Measurements from ENCODE around the gene KLF3.

KLF3 gene

DNA sequence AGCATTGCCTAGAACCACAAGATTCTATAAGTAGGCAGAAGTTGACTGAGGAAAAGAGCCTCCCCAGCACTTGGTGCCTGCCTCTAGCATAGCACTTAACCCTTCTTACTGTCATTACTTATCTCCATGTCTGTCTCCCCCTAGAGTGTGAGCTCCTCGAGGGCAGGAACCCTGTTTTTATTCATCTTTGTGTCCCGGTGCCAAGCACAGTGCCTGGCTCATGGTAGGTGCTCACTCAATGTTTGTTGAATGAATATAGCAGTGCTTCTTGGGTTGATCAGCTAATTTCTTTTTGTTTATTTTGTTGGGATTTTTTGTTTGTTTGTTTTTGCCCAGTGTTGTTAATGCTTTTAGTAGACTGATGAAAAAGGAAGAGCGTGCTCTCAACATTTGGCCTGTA lies 30.3 kb downstream of the KLF3 start:
- no peak for DNase-seq (ENCODE audit: low read depth, low spot score)

DNA sequence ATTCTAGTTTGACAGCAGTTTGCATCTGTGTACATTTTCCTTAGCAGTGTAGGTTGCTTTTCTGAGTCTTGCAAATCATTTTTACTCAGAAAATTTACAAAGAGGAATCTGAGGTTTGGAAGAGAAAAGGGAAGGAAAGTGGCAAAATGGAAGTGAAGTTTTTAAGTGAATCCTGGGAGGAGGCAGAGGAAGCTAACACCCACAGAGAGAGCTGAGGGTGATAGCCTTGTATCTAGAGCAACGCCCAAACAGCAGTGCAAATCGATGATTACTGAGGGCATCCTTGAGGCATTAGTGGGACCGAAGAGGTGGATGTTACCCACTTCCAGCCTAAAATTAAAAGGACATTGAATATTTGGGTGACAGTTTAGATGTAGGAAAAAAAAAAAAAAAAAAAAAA lies 31.8 kb downstream of the KLF3 start:
- DNase-seq (ENCODE audit: low read depth, low spot score) = no peak

DNA sequence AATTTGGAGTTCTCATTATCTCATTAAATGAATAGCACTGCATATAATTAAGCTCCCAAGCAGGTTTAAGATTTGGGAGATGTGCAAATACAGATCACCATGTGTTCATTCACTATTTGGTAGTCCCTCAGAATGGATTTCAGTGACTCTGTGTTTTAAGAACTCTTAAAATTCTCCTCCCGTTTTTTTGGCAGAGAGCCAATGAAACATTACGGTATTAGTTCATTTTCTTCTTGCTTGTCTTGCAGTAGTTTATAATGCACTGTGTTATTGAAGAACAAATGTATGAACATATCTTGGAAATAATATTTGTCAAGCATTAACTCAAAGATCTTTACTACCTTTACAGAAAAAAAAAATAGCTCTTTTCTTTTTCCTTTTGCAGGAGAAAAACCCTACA lies 32.7 kb downstream of the KLF3 start:
- DNase-seq (ENCODE audit: low read depth, low spot score) = no peak

DNA sequence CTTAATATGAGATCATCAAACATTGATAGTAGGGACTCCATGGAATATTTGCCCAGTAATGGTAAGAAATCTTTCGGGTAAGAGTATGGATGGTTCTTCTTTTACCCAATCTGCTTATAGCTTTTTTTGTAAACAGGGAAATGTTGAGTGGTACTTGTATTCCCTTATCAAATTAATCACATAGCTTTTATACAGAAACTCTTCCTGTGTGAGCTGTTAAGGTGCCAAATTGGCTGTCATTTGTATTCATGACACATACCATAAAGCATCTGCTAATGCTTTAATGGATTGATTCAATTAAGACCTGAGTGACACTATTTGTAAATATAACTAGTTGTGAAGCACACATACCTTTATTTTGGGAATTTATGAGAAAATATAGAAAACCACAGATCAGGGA lies 34.2 kb downstream of the KLF3 start:
- no peak for DNase-seq (ENCODE audit: low read depth, low spot score)

DNA sequence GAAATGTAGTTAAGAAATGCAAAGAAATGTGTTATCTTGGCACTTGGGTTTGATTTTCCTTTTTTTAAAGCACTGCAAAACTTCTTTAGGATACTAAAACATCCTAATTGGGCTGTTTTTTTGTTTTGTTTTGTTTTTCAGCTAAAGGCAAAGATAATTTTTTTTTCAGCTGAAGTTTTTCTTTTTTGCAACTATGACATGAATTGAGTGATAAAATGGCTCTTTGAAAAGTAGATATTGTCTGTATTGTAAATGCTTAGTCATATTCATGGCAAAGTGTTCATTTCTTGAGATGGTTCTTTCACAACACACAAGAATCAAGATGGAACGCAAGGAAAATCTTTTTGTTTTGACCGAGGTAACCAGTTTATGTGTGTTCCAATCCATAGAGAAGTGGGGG lies 35.1 kb downstream of the KLF3 start:
- DNase-seq (ENCODE audit: low read depth, low spot score) = no peak

DNA sequence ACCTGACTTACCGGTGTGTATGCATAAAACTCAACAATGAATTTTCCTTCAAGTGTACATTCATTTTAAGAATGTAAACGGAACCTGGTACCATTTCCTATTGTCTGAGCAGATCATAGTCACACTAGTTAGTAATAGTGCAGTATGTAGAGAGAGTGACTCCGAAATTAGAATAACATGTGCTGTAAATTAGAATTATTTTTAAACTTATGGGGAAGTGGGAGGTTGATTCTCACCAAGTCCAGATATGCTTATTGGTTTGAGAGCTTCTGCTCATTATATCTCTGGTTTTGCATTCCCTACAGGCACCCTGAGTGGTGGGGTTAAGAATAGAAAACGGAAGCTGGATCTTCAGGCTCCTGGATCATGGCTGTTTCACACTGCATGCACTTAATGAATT lies 39.6 kb downstream of the KLF3 start:
- DNase-seq (ENCODE audit: low read depth, low spot score) = no peak

DNA sequence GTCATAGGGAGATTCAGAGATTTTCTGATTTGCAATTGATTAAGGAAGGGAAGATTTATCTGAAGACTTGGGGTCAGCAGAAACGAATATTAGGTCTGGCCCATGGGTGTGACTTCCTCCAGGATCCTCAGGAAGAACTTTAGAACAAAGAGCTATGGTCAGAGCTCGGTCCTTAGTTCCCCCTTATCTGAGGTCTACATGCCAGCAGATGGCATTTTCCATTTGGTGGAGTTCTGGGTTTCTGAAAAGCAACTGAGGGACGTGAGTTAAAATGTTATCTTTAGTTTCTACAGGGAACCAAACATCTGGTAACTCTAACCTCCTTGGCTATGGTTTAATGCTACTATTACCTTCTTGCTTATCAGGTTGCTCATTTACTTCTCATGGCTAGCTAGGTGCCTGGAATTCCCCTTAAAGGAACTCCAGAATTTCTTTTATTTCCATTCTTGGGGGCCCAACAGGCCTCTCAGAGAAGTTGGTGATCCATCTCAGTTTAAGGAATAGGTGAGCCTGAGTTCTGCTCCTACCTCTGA lies 40.7 kb downstream of the KLF3 start:
- DNase-seq (ENCODE audit: low read depth, low spot score) = no peak

DNA sequence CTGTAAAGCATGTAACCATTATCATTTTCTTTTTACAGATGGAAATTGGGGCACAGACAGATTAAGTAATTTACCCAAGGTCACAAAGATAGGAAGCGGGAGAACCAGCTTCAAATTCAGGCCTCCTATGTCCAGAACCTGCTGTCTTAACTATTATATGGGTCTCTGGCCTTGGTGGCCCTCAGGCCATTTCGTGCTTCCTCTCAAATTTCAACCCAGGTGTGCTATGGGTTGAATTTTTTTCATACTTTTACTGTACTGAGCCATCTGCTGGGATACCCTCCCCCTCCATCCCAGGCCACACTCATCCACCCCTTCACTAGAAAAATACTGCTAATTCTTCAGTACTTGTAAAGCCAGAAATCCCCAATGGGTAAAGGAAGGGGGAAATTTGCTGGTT lies 42.3 kb downstream of the KLF3 start:
- DNase-seq (ENCODE audit: low read depth, low spot score) = no peak

DNA sequence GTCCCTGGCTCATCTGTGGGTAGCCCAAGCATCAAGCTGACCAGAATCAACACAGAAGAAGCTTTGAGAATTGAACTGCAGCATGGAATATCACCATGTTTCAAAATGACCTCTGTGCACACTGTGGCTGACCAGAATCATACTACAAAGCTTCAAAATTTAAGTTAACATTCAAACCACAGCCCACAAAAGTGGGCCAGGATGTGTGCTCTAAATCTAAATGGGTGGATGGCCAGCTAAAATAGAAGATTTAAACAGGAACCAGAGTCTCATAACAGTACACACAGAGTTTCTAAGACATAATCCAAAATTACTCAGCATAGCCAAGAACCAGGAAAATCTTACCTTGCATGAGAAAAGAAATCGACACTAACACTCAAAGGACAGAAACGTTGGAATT lies 46.1 kb downstream of the KLF3 start:
- DNase-seq (ENCODE audit: low read depth, low spot score) = no peak

DNA sequence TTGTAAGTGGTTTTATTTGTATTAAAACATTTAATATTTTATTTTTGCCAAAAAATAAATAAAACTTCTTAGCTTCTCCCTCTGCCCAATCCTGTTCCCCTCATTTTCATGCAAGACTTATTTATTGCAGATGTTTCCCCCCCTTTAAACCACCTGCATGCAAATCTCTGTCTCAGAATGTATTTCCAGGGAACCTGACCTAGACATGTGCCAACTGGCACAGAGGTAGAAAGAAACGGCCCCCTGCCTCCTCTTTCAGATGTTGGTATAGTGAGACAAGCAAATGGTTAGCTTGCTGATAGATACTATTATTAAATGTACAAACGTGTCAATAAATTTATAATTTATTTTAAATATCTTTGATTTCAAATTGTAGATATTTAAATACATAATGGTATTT lies 47.1 kb downstream of the KLF3 start:
- DNase-seq (ENCODE audit: low read depth, low spot score) = no peak

DNA sequence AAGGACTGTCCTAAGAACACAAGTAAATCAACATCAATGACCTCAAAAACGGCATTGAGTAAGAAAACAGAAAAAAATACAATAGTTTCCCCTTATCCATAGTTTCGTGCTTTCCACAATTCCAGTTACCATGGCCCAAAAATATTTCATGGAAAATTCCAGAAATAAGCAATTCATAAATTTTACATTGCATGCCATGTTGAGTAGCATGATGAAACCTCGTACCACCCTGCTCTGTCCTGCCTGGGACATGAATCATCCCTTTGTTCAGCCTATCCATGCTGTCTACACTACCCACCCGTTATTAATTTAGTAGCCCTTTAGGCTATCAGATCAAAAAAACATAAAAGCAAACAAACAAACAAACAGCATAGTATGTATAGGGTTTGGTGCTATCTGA lies 51.1 kb downstream of the KLF3 start:
- no peak for DNase-seq (ENCODE audit: low read depth, low spot score)

DNA sequence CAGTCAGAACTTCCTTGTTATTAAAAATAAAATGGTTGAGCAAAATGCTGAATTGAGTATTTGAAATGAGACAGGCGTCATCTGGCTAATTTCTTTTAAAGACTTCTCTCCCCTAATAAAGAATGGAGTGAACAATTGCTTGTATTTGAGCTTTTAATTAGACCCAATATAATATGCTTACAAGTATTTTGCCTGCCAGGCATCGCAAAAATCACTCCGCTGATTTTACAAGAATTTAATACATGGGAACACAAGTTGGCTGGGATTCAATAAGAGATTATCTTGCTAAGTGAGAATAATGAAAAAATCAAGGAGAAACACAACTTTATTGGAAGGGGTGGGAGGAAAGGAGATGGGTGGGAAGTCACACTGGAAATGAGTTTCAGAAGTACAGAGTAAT lies 52.3 kb downstream of the KLF3 start:
- DNase-seq (ENCODE audit: low read depth, low spot score) = no peak

DNA sequence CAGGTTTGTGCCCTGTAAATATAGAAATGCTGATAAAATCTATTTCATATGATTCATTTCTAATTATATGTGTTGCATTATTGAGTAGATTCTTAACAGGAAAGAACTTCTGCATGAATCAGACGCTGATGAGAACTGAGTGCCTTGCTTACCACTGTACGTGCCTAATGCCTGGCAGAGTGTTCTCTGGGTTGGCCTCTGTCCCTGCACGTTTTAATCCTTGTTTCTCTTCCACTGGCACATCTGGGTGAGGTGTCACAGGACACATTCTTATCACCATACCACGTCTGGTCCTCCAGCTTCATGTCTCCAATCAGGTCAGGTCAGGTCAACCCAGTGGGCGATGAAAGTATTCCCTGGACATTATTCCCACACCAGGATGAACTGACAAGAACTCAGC lies 53.6 kb downstream of the KLF3 start:
- no peak for DNase-seq (ENCODE audit: low read depth, low spot score)

DNA sequence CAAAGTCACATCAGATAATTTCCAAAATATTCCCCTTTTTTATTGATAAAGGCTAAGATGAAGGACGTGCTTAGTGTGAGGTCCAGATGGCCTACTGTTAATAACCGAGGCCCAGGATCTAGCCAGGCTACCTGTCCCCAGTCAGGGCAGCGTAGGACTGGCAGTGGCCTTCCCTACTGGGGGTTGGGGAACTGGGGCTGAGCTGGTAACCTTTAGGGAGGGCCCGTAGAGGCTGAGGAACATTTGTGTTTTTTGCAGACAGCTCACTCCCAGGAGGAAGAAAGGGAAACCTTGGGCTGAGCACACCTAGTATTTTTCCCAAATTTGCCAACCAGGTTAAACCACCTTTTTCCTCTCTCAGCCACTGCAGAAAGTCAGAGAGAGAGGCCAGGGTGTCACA lies 59.1 kb downstream of the KLF3 start:
- DNase-seq (ENCODE audit: low read depth, low spot score) = no peak

DNA sequence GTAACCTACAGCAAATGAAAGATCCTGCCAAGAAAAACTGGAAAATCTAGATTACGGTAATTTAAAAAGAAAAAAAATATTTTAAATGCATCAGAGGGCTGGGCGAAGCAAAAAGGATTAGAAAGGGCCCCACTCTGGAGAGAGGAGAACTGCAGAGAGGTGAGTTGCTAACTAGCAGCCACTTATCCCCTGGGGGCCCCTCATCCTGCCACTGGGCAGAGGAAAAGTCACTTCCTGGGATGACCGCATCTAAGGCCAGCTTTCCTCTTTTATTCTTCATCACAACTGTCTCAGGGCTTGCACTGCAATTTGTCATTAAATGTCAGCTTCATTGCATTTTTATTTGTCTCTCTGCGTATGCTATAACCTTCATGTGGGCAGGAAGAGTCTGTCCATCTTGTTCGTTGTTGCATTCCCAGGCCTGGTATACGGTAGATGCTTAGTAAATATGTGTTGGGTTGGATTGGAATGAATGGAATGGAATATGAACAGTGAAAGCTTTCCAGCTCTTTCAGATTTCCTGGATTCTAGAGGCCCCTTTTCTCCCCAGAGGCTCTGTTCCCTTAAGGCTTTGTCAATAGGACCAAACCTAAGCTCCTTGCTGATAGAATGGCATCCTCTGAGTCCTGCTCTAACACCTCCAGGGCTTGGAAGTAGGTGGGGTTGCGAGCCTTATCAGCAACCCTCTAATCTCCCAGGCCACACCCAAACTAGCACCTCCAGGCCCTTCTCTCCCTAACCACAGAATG lies 59.9 kb downstream of the KLF3 start:
- no peak for DNase-seq (ENCODE audit: low read depth, low spot score)

DNA sequence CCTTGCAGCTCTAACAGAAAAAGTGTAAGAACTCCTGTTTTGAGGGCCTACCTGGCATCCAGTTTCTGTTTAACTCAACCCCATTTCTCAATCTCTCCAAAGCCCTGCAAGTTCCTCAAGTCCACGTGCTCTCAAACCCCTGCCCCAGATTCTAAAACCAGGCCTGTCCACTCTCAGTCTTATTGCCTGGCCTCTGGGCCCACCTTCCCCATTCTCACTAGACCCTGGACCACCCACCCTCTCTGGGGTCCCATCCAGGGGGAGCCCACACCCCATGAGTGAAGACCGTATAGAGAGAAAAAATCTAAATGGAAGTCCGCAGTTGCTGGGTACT lies 60.4 kb downstream of the KLF3 start:
- no peak for DNase-seq (ENCODE audit: low read depth, low spot score)

DNA sequence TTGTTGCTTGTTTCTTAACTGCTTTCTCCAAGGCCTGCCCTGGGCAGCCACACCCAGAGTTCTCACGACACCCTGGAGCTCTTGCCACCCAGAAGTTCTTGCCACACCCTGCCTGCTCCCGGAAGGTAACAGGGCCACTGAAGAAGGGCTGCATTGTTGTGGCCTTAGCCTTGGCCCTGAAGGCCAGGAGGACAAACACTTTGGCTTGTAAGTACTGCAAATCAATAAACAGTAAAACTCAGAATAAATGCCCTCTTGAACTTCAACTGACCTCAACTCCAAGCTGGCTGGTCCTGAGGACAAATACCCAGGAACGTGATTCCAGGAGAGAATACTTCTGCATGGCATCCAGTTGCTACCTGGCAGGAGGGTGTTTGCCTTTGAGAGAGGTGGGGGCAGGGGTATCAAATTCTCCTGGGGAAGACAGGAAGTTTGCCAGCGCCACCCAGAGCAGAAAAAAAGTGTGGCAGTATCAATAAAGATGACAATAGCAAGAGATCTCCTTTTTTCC lies 64.7 kb downstream of the KLF3 start:
- no peak for DNase-seq (ENCODE audit: low read depth, low spot score)

DNA sequence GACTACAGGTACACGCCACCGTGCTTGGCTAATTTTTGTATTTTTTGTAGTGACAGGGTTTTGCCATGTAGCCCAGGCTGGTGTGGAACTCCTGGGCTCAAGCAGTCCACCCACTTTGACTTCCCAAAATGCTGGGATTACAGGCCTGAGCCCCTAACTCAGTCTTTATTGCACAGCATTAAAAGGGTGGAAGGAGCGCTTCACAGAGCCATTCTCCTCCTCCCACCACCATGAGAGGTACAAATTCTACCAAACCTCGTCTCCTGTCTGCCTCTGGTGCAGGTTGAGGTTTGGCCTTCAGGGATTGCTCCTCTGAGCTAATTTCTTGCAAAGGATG lies 66.5 kb downstream of the KLF3 start:
- no peak for DNase-seq (ENCODE audit: low read depth, low spot score)

DNA sequence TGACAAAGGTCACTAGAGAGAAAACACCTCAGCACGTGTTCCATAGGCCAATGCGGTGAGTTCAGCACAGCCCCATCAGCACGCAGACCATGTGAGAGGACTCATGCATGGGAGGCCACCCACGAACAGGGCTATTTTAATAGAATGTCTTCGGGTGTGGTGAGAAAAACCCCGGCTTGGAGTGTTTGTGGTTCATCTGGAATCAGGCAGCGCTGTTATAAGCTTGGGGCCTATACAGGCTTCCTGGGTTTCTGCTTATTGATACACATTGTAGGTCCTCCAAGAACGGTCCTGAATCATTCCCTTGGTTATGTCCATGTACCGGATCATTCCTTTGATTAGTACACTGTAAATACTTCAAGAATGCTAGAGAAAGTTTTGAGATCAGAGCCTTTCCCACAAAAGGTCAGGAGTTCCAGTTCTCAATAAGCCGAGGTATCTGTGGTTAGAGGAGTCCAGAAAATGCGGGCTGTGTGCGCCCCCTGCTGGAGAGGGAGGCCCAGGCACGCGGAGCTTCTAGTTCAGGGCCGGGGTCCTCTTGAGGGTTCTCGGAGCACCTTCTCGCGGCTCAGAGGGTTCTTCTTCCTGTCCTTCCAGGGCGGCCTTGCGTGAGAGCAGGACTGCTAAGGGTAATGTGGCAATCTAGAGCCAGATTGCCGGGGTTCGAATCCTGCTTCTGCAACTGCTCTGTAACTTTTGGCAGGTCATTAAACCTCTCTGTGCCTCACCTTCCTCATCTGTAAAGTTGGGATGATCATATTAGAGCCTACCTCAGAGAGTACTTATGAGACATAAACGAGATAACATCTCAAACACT lies 67.0 kb downstream of the KLF3 start:
- peak; percentile 71 for DNase-seq (ENCODE audit: low read depth, low spot score)

DNA sequence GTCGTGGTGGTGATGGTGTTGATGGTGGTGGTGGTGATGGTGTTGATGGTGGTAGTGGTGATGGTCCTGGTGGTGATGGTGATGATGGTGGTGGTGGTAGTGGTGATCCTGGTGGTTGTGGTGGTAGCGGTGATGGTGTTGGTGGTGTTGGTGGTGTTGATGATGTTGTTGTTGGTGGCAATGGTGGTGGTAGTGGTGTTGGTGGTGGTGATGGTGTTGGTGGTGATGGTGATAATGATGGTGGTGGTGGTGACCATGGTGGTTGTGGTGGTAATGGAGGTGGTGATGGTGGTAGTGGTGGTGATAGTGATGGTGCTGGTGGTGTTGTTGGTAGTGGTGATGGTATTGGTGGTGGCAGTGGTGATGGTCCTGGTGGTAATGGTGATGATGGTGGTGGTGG lies 69.7 kb downstream of the KLF3 start:
- DNase-seq (ENCODE audit: low read depth, low spot score) = no peak

DNA sequence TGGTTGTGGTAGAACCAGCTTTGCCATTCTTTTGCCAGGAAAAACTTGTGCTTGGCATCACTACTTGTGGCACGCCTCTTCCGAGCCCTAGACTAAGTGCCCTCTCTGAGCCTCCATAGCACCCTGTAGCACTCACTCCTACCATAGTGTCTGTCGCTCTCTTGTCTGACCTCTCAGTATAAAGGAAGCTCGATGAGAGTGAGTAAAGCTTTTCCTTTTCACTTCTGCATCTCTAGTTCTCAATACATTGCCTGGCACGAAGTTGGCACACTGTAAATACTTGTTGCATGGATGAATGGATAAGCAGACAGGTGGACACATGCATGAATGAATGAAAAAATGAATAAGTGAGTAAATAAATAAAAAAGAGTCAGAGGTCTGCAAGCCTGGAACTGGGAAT lies 70.4 kb downstream of the KLF3 start:
- DNase-seq (ENCODE audit: low read depth, low spot score) = no peak

DNA sequence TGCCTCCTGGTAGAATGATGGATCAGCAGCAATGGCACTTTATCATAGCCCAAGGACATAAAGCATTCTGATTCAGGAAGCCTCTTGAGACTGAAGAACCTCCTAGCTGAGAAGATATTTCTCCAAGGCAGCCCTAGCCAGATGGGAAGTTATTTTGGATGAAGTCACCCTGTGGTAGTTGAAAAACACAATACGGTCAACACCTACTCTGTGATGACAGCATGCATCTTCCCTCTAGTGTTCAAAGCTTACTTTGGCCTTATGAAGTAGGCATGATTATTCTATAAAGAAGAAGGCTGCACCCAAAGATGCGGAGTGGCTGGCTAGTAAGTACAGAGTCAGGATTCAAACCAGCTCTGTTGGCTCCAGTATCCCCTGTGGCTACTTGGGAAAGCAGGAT lies 70.9 kb downstream of the KLF3 start:
- DNase-seq (ENCODE audit: low read depth, low spot score) = no peak

DNA sequence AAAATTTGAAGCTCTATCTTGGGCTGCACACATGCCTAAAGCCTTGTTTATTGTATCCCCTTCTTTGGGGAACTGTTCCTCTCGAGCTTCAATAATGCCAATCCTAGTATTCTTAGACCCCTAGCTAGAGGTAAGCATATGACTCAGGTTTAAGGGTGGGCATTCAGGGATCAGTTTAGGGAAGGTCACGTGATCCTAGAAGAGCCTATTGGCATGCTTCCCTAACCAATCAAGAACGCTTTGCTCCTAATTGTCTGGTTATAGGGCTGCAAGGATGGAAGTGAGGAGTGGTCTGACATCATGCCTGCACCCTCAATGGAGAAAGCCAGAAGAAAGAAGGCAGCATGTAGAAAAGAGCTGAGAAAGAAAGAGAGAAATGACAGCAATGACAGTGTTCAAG lies 71.9 kb downstream of the KLF3 start:
- no peak for DNase-seq (ENCODE audit: low read depth, low spot score)
